Muscle of arm (tissue), 14 donors: ENCODE results near the gene AEN. TPM values are rescaled to one million over a fixed set of nuclear protein-coding genes. Genes with fewer than 3 reads are reported as not detected.

ENCODE experiments used
- DNase-seq: peaks from one replicate; pipeline ENCODE4 v3.0.0-alpha.2; 2013
- long read RNA-seq, 11 donors: transcript quantifications; one replicate each; lab custom pipeline, GENCODE V29; 2026
- polyA plus RNA-seq, 12 donors: library from polyadenylated mRNA; unstranded; fragments of 120-200 nt; gene quantifications; one replicate each; pipeline ENCODE4 v1.2.1, GENCODE V29; 2013; ENCODE audit not compliant: insufficient read length in 12 of 12

Gene AEN
- 1 to 10 TPM in 11 of 12 donors, not detected in 1; 3.2 to 6.2 (median 5.0) TPM for polyA plus RNA-seq
- long read RNA-seq, donor 1, partial matches to known transcripts = 0 of 1 reads
- long read RNA-seq, donor 1, other reads (novel, unspliced or antisense) = 0 of 1 reads
- long read RNA-seq, donor 2, partial matches to known transcripts = 0 of 2 reads
- long read RNA-seq, donor 2, other reads (novel, unspliced or antisense) = 0 of 2 reads
- long read RNA-seq, donor 3, partial matches to known transcripts = 0 of 1 reads
- long read RNA-seq, donor 3, other reads (novel, unspliced or antisense) = 0 of 1 reads
- long read RNA-seq, donor 4, partial matches to known transcripts = 0 of 1 reads
- long read RNA-seq, donor 4, other reads (novel, unspliced or antisense) = 0 of 1 reads
- long read RNA-seq, donor 5, partial matches to known transcripts = 7 of 7 reads
- long read RNA-seq, donor 5, other reads (novel, unspliced or antisense) = 0 of 7 reads
- long read RNA-seq, donor 6, partial matches to known transcripts = 0 of 1 reads
- long read RNA-seq, donor 6, other reads (novel, unspliced or antisense) = 0 of 1 reads
- long read RNA-seq, donor 7, partial matches to known transcripts = 0 of 1 reads
- long read RNA-seq, donor 7, other reads (novel, unspliced or antisense) = 0 of 1 reads
- long read RNA-seq, donor 8, partial matches to known transcripts = 0 of 1 reads
- long read RNA-seq, donor 8, other reads (novel, unspliced or antisense) = 0 of 1 reads
- long read RNA-seq, donor 9, partial matches to known transcripts = 0 of 3 reads
- long read RNA-seq, donor 9, other reads (novel, unspliced or antisense) = 0 of 3 reads
- long read RNA-seq, donor 10, partial matches to known transcripts = 0 of 1 reads
- long read RNA-seq, donor 10, other reads (novel, unspliced or antisense) = 0 of 1 reads
- long read RNA-seq, donor 11, full-length matches to known transcripts = 3 of 3 reads
- long read RNA-seq, donor 11, partial matches to known transcripts = 0 of 3 reads
- long read RNA-seq, donor 11, other reads (novel, unspliced or antisense) = 0 of 3 reads

GRCh38 chr15:88620995-88621772 is at the start of gene AEN:
Gene AEN (plus strand): TSS chr15:88621340. CDS start chr15:88626210, 4,870 bp downstream.
- DNase-seq = peak; percentile 95

GRCh38 chr15:88571852-88572259 is 49.3 kb upstream of the AEN start:
- DNase-seq = no peak

- DNase-seq = no peak
These were observed 47.1 kb upstream of the AEN start for GRCh38 chr15:88574077-88574476.

GRCh38 chr15:88574655-88575054 is 46.5 kb upstream of the AEN start:
- no peak for DNase-seq

DNA sequence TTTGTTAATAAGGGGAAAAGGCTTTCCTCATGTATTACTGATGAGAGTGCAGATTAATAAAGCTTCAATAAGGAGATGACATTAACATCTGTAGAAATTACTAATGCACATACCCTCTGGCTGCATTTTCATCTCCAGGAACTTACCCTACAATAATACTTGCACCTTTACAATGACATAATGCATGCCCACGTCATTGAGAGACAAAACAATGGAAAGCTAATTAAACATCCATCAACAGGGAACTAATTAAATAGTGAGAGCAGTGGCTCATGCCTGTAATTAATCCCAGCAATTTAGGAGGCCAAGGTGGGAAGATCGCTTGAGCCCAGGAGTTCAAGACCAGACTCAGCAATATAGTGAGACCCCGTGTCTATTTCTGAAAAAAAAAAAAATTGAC is 41.8 kb upstream of the AEN start:
- no peak for DNase-seq

- DNase-seq = no peak
These were observed 40.6 kb upstream of the AEN start for GRCh38 chr15:88580532-88580931.

DNA sequence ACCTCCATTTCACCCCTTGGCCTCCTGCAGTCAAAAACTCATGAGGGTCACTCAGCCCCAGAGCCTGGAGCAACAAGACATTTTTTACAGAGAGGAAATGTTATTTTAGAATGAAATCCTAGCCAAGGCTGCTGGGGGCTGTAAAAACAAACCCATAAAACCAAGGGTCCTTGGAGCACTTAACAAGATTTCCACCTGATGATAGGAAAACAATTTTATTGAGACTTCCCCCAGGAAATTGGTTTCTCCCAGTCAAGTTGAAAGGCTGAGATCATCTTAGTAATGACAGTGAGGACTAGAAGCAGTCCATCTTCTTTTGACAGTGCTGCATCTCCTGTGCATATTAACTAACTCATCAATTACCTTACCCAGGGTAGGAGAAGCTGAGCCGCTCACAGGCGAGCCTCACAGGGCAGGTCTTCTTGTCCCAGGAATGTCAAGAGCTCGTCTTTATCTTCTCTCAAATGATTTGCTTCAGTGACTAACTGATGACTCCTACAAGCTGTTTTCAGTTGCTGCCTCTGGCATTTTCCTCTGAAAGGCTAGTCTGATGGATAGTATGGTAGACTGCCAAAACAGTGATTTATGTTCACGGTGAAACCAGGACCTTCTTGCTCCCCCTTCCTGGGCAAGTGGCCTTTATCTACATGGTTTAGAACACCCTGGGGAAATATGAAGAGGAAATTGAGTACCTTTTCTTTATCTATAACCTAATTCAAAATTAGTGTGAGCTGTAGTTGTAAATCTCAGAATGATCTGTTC is 34.6 kb upstream of the AEN start:
- no peak for DNase-seq

- DNase-seq = no peak
These were observed 30.4 kb upstream of the AEN start for GRCh38 chr15:88590759-88591158.

DNA sequence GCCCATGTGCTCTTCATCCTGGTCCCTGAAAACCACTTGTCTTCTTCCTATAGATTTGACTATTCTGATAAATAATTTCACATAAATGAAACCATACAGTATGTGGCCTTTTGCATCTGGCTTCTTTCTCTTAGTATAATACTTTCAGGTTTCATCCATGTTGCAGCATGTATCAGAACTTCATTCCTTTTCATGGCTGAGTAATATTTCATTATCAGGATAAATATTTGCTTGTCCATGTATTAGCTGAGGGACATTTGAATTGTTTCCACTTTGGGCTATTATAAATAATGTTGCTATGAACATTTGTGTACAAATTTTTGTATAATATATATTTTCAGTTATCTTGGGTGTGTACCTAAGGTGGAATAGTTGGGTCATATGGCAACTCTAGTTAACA is 29.8 kb upstream of the AEN start:
- DNase-seq = no peak

- no peak for DNase-seq
These were observed 17.3 kb upstream of the AEN start for GRCh38 chr15:88603885-88604284.

DNA sequence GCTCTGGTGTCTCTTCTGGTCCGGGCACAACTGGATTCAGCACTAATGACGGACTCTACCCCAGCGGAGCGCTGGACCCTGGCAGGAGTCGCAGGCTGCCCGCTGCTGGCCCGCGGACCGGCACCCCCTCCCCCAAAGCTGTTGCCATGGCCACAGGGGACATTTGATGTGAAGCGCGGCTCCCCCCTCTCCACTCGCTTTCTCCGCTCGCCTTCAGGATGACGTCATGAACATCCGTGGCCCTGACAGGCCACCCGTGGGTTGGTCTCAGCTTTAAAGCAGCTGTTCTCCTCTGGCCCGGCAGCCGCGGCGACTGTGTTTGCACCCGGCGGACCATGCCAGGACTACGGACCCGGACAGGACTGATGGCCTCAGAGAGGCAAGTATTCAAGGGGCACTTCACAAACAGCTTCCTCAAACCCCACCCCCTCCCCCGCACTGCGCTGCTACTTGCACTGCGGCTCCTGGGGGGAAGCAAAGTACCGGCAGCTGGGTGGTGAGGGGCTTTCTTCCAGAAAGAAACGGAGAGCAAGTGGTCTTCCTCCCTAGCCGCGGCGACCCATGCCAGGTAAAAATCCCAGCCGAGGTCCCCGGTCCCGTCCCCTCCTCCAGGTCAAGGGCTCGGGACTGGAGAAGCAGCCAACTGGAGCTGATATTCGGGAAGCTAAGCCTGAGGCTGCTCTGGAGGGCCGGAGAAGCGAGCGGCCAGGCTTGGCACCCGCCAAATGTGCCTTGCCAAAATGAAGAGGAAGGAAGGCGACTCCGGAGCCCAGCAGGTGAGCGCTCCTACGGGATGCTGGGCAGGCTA is 16.6 kb upstream of the AEN start:
- no peak for DNase-seq

- DNase-seq = peak; percentile 61
These were observed 15.7 kb upstream of the AEN start for GRCh38 chr15:88605189-88606069.

DNA sequence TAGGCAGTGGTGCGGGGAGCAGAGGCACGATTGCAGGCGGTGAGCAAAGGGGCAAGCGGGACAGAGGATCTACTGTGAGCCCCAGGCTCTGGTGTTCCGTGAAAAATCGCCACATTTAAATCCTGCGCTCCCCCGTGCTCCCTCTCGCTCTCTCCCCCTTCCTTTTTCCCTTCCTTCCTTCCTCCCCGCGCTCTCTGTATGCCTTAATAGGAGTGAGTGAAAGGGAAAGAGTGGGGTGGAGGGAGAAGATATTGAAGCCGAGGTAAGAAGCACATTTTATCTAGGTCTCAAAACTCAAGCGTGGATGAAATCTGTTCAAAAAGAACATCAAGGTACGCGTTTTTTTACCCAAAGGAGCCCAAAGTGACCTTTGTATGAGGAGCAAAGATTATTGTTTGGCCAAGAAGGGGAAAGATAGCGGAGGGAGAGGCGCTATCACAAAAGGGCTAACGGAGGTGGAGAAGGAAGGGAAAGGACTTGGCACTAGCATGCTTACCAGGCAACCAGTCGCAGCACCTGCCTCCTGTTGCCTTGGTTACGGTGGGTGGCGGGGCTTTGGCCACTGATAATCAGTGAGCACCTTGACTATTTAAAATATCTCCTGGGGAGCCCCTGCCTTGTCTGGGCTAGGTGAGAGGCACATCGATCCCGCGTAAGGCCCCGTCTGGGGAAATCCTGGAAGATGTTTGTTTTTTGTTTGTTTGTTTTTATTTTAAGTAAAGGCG is 14.9 kb upstream of the AEN start:
- DNase-seq = no peak

GRCh38 chr15:88607951-88608350 is 13.2 kb upstream of the AEN start:
- DNase-seq = no peak

GRCh38 chr15:88608607-88609181 is 12.4 kb upstream of the AEN start:
- DNase-seq = no peak

DNA sequence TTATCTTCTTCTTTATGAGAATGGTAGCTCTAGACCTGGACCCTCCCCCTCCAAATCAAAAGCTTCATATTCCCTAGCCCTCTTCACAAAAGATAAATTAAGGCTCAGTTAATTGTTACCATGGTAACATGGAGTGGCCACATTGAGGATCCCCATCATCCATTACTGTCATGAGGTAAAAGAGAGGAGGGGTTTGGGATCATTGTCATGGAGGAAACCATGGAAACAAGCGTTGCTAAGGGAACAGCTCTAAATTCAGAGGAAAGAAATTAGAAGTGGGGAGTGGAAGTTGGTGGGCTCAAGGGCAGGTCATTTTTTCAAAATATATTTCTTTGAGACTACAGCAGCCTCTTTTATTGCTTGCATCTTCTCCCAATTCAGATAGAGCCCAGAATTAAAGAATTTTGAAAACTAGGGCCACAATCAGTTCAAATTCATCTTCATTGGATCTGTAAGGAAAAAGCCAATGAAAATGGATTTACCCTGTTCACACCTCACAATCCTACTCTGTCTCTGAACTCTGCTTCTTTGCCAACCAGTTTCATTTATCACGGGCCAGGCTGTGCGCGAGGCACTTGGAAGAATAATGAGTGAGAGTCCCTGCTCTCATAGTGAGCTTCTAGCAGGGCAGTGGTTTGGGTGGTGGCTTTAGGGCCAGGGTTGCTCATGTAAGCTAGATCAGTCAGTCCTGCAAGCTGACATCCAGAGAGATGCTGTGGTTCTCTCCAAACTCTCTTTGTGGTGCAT is 11.6 kb upstream of the AEN start:
- no peak for DNase-seq

- no peak for DNase-seq
These were observed 10.4 kb upstream of the AEN start for GRCh38 chr15:88610701-88611231.
